Keratinocyte (primary cell): ENCODE results near the gene DNTTIP2. TPM values are rescaled to one million over a fixed set of nuclear protein-coding genes. Genes with fewer than 3 reads are reported as not detected.

Experiments
- DNase-seq: peaks from one replicate; pipeline ENCODE4 v3.0.0-alpha.2; 2011; ENCODE audit warnings: low read depth, missing footprints, low spot score
- FAIRE-seq: peaks from 2 replicates; lab custom pipeline; 2011; peaks lifted over from hg19 to GRCh38; lab: Jason Lieb, UNC
- H2AFZ ChIP-seq: 2 replicates; pipeline ENCODE4 v1.6.0; 2012; ENCODE audit warnings: low read length, control low read depth, inconsistent platforms; ENCODE audit not compliant: control insufficient read depth
- H3K27ac ChIP-seq: 2 replicates; pipeline ENCODE4 v1.5.1; 2011; ENCODE audit warnings: low read length; ENCODE audit not compliant: control insufficient read depth, insufficient read depth
- H3K27me3 ChIP-seq: 3 replicates; pipeline ENCODE4 v1.6.0; 2011; ENCODE audit warnings: low read length; ENCODE audit not compliant: control insufficient read depth, insufficient read depth; ENCODE audit errors: extremely low read depth
- H3K36me3 ChIP-seq, 2 experiments: 2 replicates in 1 of 2; 3 replicates in 1 of 2; pipeline ENCODE4 v1.5.1; 2011; ENCODE audit warnings: low read length in 2 of 2, mild to moderate bottlenecking in 1 of 2; ENCODE audit not compliant: control insufficient read depth in 2 of 2, insufficient read depth in 2 of 2; ENCODE audit errors: extremely low read depth in 1 of 2
- H3K4me1 ChIP-seq: 3 replicates; pipeline ENCODE4 v1.5.1; 2011; ENCODE audit warnings: low read length; ENCODE audit not compliant: control insufficient read depth, insufficient read depth; ENCODE audit errors: extremely low read depth
- H3K4me2 ChIP-seq: 3 replicates; pipeline ENCODE4 v1.6.0; 2011; ENCODE audit warnings: low read depth, low read length; ENCODE audit not compliant: control insufficient read depth, insufficient read depth; ENCODE audit errors: extremely low read depth
- H3K4me3 ChIP-seq, 3 experiments: fragments of 200-600 bp in 1 of 3; sonication (generic) in 1 of 3; 2 replicates in 2 of 3; 3 replicates in 1 of 3; pipeline ENCODE4 v1.5.1; 2011 to 2016; ENCODE audit warnings: low read length in 3 of 3, mild to moderate bottlenecking in 3 of 3, control low read depth in 2 of 3, inconsistent platforms in 1 of 3, low read depth in 1 of 3, mixed read lengths in 1 of 3, mixed run types in 1 of 3, moderate library complexity in 1 of 3; ENCODE audit not compliant: control insufficient read depth in 2 of 3, insufficient read depth in 2 of 3; ENCODE audit errors: extremely low read depth in 1 of 3
- H3K79me2 ChIP-seq: 2 replicates; pipeline ENCODE4 v1.6.0; 2012; ENCODE audit warnings: low read length; ENCODE audit not compliant: control insufficient read depth, insufficient read depth
- H3K9ac ChIP-seq: 3 replicates; pipeline ENCODE4 v1.6.0; 2011; ENCODE audit warnings: low read length; ENCODE audit not compliant: control insufficient read depth, insufficient read depth; ENCODE audit errors: extremely low read depth
- H3K9me1 ChIP-seq: 3 replicates; pipeline ENCODE4 v1.6.0; 2011; ENCODE audit warnings: low read length; ENCODE audit not compliant: control insufficient read depth, insufficient read depth; ENCODE audit errors: extremely low read depth
- H3K9me3 ChIP-seq: 2 replicates; pipeline ENCODE4 v1.5.1; 2012; ENCODE audit warnings: low read depth, low read length; ENCODE audit not compliant: control insufficient read depth
- H4K20me1 ChIP-seq: 3 replicates; pipeline ENCODE4 v1.6.0; 2011; ENCODE audit warnings: low read length; ENCODE audit not compliant: control insufficient read depth, insufficient read depth; ENCODE audit errors: extremely low read depth
- EZH2 ChIP-seq: IDR thresholded peaks from one replicate; pipeline ENCODE4 v1.6.1; 2012; ENCODE audit warnings: inconsistent platforms, mild to moderate bottlenecking, low read length, moderate library complexity
- dilution Hi-C: fragments of 300-500 bp; cut with MboI; formaldehyde crosslinking; loops from one replicate; pipeline ENCODE4 v1.7.0; 2020; ENCODE audit warnings: low sequenced_read_pairs; ENCODE audit not compliant: extremely low pct_ligation_motif_present
- polyA plus RNA-seq, 5 experiments: library from polyadenylated mRNA; depleted of rRNA in 3 of 5; stranded (reverse) in 3 of 5; stranded (forward) in 1 of 5; unstranded in 1 of 5; fragments of >200 nt; gene quantifications; 1 replicate in 1 of 5; 2 replicates in 3 of 5; 3 replicates in 1 of 5; pipeline versions ENCODE4 v1.2.1 to v1.2.3, GENCODE V29; 2011 to 2012; ENCODE audit warnings: missing spikeins in 2 of 5, low read depth in 1 of 5, low replicate concordance in 1 of 5
- TF ChIP-seq, protein P1 (sequence below), 3 experiments: IDR thresholded peaks in 1 of 3; conservative IDR thresholded peaks in 1 of 3; optimal IDR thresholded peaks in 1 of 3; 2 replicates in 2 of 3; 3 replicates in 1 of 3; pipeline versions ENCODE3 to v1.5.1; 2011; ENCODE audit warnings: low read length in 3 of 3, mild to moderate bottlenecking in 3 of 3, moderate library complexity in 2 of 3, control low read depth in 1 of 3, inconsistent platforms in 1 of 3; ENCODE audit not compliant: insufficient read depth in 2 of 3; ENCODE audit errors: extremely low read depth in 1 of 3

Gene DNTTIP2
- polyA plus RNA-seq, 1 donor (not counting 4 experiments of a cell fraction or from before 2014, with no cell fraction given): 46.2 TPM

DNA sequence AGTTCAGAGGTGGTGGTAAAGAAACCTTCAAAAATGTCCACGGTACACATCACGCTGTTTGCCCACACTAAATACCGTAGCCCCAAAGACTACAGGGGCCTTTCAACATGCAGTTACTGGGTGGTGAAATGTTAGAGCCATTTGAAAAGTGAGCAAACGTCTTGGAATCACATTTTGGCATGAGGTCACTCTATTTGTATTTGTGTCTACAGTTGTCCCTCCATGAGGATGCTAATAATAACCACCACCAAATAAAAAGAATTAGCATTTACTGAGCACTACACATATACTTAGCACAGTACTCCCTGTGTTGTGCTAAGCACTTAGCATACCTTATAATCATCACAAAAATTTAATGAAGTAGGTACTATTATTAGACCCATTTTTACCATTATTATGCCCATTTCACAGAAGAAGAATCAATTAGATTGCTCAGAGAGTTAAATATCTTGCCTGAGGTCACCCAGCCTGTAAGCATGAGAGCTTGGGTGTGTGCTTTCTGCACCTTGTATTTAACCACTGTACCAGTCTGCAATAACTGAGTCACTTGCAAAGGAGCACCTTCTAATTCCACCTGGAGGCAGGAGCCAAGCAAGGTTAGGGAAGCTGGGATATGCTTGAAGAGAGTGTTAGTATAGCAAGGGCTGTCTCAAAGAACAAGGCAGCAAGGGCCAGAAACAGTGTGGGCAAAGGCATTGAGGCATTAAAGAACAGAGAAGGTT lies 57.4 kb downstream of the DNTTIP2 start:
- dilution Hi-C loops: no loop called here
- Histone ChIP-seq H4K20me1 (no peaks in the 10 kb centered on the region), H3K4me2 (no peak overlapping the region), H3K27me3 (no peaks in the 10 kb centered on the region), H3K4me1 (peaks cover 46% of the 10 kb centered on the region), H3K9ac (no peak overlapping the region), H3K4me3 (no peak overlapping the region), H3K9me1 (no peaks in the 10 kb centered on the region), H3K27ac (no peak overlapping the region), H3K36me3 (no peaks in the 10 kb centered on the region), H2AFZ (no peak overlapping the region), H3K79me2 (no peaks in the 10 kb centered on the region), H3K9me3 (no peaks in the 10 kb centered on the region)
- no peak for TF ChIP-seq EZH2
- FAIRE-seq: peak; percentile 13
- no peak for DNase-seq

DNA sequence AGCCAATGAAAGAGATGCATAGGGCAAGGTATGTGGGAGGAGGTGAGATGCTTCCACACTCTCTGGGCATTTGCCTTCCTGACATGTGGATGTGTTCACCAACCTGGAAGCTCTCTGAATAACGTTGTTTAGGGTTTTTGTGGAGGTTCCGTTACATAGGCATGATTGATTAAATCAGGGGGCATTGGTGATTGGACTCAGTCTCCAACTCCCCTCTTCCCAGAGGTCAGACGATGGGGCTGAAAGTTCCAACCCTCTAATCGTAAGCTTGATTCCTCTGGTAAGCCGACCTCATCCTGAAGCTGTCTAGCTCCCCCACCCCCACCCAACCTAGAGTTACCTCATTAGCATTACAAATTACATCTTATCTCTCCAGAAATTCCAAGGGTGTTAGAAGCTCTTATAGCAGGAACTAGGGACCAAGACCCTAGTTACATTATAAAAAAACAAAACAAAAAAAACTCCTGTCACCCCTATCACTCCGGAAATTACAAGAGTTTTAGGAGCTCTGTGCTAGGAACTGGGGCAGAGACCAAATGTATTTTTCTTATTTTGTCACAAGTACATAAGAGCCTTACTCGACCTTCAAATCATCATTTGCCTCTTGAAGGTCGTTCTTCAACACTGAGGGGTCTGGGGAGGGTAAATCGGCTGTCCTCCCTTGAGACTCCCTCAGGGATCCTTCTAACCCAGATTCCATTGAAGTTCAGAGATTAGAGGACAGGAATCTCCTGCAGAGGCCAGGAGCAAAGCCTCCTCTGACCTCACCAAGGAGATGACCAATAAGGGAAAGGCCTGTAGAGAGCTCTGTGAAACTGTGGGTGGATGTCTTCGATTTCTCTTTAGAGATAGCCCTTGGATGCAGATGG lies 58.2 kb downstream of the DNTTIP2 start:
- H3K9me1 ChIP-seq: no peaks in the 10 kb centered on the region
- H3K79me2 ChIP-seq: no peaks in the 10 kb centered on the region
- FAIRE-seq: no peak
- no peak overlapping the region for H3K9ac ChIP-seq
- no peak overlapping the region for H2AFZ ChIP-seq
- H4K20me1 ChIP-seq: no peaks in the 10 kb centered on the region
- peaks cover 54% of the 10 kb centered on the region for H3K4me1 ChIP-seq
- dilution Hi-C loops: no loop called here
- no peaks in the 10 kb centered on the region for H3K9me3 ChIP-seq
- H3K27ac ChIP-seq: no peak overlapping the region
- no peak overlapping the region for H3K4me2 ChIP-seq
- TF ChIP-seq, protein P1, sequence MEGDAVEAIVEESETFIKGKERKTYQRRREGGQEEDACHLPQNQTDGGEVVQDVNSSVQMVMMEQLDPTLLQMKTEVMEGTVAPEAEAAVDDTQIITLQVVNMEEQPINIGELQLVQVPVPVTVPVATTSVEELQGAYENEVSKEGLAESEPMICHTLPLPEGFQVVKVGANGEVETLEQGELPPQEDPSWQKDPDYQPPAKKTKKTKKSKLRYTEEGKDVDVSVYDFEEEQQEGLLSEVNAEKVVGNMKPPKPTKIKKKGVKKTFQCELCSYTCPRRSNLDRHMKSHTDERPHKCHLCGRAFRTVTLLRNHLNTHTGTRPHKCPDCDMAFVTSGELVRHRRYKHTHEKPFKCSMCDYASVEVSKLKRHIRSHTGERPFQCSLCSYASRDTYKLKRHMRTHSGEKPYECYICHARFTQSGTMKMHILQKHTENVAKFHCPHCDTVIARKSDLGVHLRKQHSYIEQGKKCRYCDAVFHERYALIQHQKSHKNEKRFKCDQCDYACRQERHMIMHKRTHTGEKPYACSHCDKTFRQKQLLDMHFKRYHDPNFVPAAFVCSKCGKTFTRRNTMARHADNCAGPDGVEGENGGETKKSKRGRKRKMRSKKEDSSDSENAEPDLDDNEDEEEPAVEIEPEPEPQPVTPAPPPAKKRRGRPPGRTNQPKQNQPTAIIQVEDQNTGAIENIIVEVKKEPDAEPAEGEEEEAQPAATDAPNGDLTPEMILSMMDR (optimal IDR thresholded peaks at IDR 0.05 in 1 of 3, IDR thresholded peaks at IDR 0.05 in 1 of 3, conservative IDR thresholded peaks at IDR 0.05 in 1 of 3; ENCODE audit: extremely low read depth in 1 of 3, insufficient read depth in 2 of 3, low read length in 3 of 3): no peak
- no peak for TF ChIP-seq EZH2
- H3K27me3 ChIP-seq: no peaks in the 10 kb centered on the region
- no peaks in the 10 kb centered on the region for H3K36me3 ChIP-seq
- no peak overlapping the region for H3K4me3 ChIP-seq
- no peak for DNase-seq
